H1 (cell line): ENCODE data around the gene GAK. TPM values are rescaled to one million over a fixed set of nuclear protein-coding genes. Genes with fewer than 3 reads are reported as not detected.

Experiments used
- CTCF ChIA-PET: fragments of 300-600 bp; sonication (Branson Sonifier 250); formaldehyde crosslinking; loops from one replicate; lab custom pipeline; 2021; ENCODE audit not compliant: partially characterized antibody; lab: Charles Lee
- POLR2A ChIA-PET: fragments of 300-600 bp; sonication (Branson Sonifier 250); formaldehyde crosslinking; loops from one replicate; lab custom pipeline; 2021; ENCODE audit warnings: inconsistent platforms; ENCODE audit not compliant: partially characterized antibody; lab: Charles Lee
- DNase-seq, 2 experiments: peaks; one replicate each; pipeline versions ENCODE4 v3.0.0 to v3.0.0-alpha.2; 2010 to 2022; ENCODE audit warnings: low spot score in 2 of 2, low read depth in 1 of 2, mixed read lengths in 1 of 2
- FAIRE-seq: peaks from 2 replicates; lab custom pipeline; 2011; peaks lifted over from hg19 to GRCh38; lab: Jason Lieb, UNC
- H2AFZ ChIP-seq: 2 replicates; pipeline ENCODE4 v1.8.1; 2012; ENCODE audit warnings: low read length, inconsistent platforms
- H2AK5ac ChIP-seq: 2 replicates; pipeline ENCODE4 v1.6.1; 2013; ENCODE audit warnings: low read depth, low read length
- H2BK120ac ChIP-seq: replicated peaks from 2 replicates; pipeline ENCODE3; 2013; ENCODE audit warnings: low read depth, low read length, inconsistent platforms
- H2BK12ac ChIP-seq: 2 replicates; pipeline ENCODE4 v1.6.1; 2013; ENCODE audit warnings: low read depth, low read length
- H2BK15ac ChIP-seq: 2 replicates; pipeline ENCODE4 v1.6.1; 2013; ENCODE audit warnings: low read length
- H2BK20ac ChIP-seq: 2 replicates; pipeline ENCODE4 v1.6.1; 2013; ENCODE audit warnings: low read length
- H2BK5ac ChIP-seq: 2 replicates; pipeline ENCODE4 v1.6.1; 2013; ENCODE audit warnings: low read depth, low read length
- H3K14ac ChIP-seq: 2 replicates; pipeline ENCODE4 v1.6.1; 2013; ENCODE audit warnings: inconsistent platforms; ENCODE audit not compliant: insufficient read length
- H3K18ac ChIP-seq: 2 replicates; pipeline ENCODE4 v1.6.1; 2013; ENCODE audit warnings: low read length; ENCODE audit errors: extremely low read depth
- H3K23ac ChIP-seq: 2 replicates; pipeline ENCODE4 v1.6.1; 2013; ENCODE audit warnings: inconsistent platforms; ENCODE audit not compliant: insufficient read length
- H3K23me2 ChIP-seq: 2 replicates; pipeline ENCODE4 v1.6.1; 2013; ENCODE audit warnings: low read depth, low read length
- H3K27ac ChIP-seq: 2 replicates; pipeline ENCODE4 v1.6.1; 2011; ENCODE audit warnings: low read depth, low read length, inconsistent platforms
- H3K27me3 ChIP-seq, 4 experiments: replicated peaks in 1 of 4; 1 replicate in 1 of 4; 2 replicates in 3 of 4; pipeline versions ENCODE4 v1.6.1 to v1.8.1; 2011 to 2013; ENCODE audit warnings: low read length in 3 of 4, mild to moderate bottlenecking in 3 of 4, inconsistent platforms in 2 of 4, mixed read lengths in 2 of 4, moderate library complexity in 1 of 4; ENCODE audit not compliant: control insufficient read depth in 3 of 4, insufficient read depth in 3 of 4; ENCODE audit errors: extremely low read depth in 1 of 4
- H3K36me3 ChIP-seq, 4 experiments: 2 replicates each; pipeline versions ENCODE4 v1.6.1 to v1.8.1; 2011 to 2013; ENCODE audit warnings: mild to moderate bottlenecking in 4 of 4, low read length in 3 of 4, moderate library complexity in 2 of 4, control low read depth in 1 of 4, inconsistent platforms in 1 of 4; ENCODE audit not compliant: insufficient read depth in 4 of 4, control insufficient read depth in 2 of 4
- H3K4ac ChIP-seq: replicated peaks from 2 replicates; pipeline ENCODE3; 2013; ENCODE audit warnings: low read length, low read depth, mixed read lengths, inconsistent platforms; ENCODE audit not compliant: insufficient read length
- H3K4me1 ChIP-seq, 4 experiments: replicated peaks in 1 of 4; 1 replicate in 1 of 4; 2 replicates in 3 of 4; pipeline versions ENCODE4 v1.6.1 to v1.8.1; 2011 to 2013; ENCODE audit warnings: low read length in 3 of 4, inconsistent platforms in 2 of 4, mixed read lengths in 1 of 4; ENCODE audit not compliant: insufficient read depth in 4 of 4, control insufficient read depth in 3 of 4
- H3K4me2 ChIP-seq, 2 experiments: 2 replicates each; pipeline versions ENCODE4 v1.6.1 to v1.8.1; 2011 to 2013; ENCODE audit warnings: low read depth in 2 of 2, low read length in 2 of 2, control low read depth in 1 of 2, inconsistent platforms in 1 of 2, mild to moderate bottlenecking in 1 of 2; ENCODE audit not compliant: insufficient read depth in 1 of 2
- H3K4me3 ChIP-seq, 4 experiments: fragments of 200-600, 300-600 bp in 1 of 4; sonication (generic), shearing (Covaris generic), sonication (Bioruptor Twin) in 1 of 4; 2 replicates each; pipeline versions ENCODE4 v1.5.1 to v1.8.1; 2011 to 2016; ENCODE audit warnings: low read length in 4 of 4, low read depth in 3 of 4, control low read depth in 2 of 4, inconsistent platforms in 2 of 4, mild to moderate bottlenecking in 2 of 4, mixed read lengths in 1 of 4, moderate library complexity in 1 of 4; ENCODE audit not compliant: insufficient read depth in 2 of 4; ENCODE audit errors: extremely low read depth in 1 of 4
- H3K56ac ChIP-seq: replicated peaks from 2 replicates; pipeline ENCODE3; 2013; ENCODE audit warnings: low read depth, mild to moderate bottlenecking, mixed read lengths, low read length, inconsistent platforms; ENCODE audit not compliant: insufficient read length
- H3K79me1 ChIP-seq: 2 replicates; pipeline ENCODE4 v1.6.1; 2013; ENCODE audit warnings: low read depth, low read length, control low read depth
- H3K79me2 ChIP-seq, 2 experiments: 2 replicates each; pipeline versions ENCODE4 v1.6.1 to v1.8.1; 2012 to 2013; ENCODE audit warnings: low read length in 2 of 2, mild to moderate bottlenecking in 2 of 2, inconsistent platforms in 1 of 2; ENCODE audit not compliant: insufficient read depth in 2 of 2, control insufficient read depth in 1 of 2
- H3K9ac ChIP-seq, 4 experiments: replicated peaks in 1 of 4; 1 replicate in 1 of 4; 2 replicates in 3 of 4; pipeline versions ENCODE4 v1.6.1 to v1.8.1; 2011 to 2013; ENCODE audit warnings: low read depth in 3 of 4, low read length in 3 of 4, control low read depth in 2 of 4, mild to moderate bottlenecking in 2 of 4, moderate library complexity in 2 of 4, inconsistent platforms in 1 of 4; ENCODE audit errors: extremely low read depth in 1 of 4
- H3K9me3 ChIP-seq, 2 experiments: 2 replicates each; pipeline versions ENCODE4 v1.6.1 to v1.8.1; 2012 to 2013; ENCODE audit warnings: mild to moderate bottlenecking in 2 of 2, moderate library complexity in 2 of 2, control low read depth in 1 of 2, inconsistent platforms in 1 of 2, low read depth in 1 of 2, low read length in 1 of 2, mixed read lengths in 1 of 2; ENCODE audit not compliant: insufficient read depth in 2 of 2
- H4K20me1 ChIP-seq, 2 experiments: replicated peaks in 1 of 2; 2 replicates each; pipeline versions ENCODE3 to v1.8.1; 2011 to 2013; ENCODE audit warnings: inconsistent platforms in 2 of 2, low read length in 2 of 2, mild to moderate bottlenecking in 1 of 2; ENCODE audit not compliant: insufficient read depth in 2 of 2, control insufficient read depth in 1 of 2
- H4K5ac ChIP-seq: 2 replicates; pipeline ENCODE4 v1.6.1; 2013; ENCODE audit warnings: low read length, low read depth, mixed read lengths, inconsistent platforms; ENCODE audit not compliant: insufficient read length
- H4K8ac ChIP-seq: 2 replicates; pipeline ENCODE4 v1.8.0; 2013; ENCODE audit warnings: mild to moderate bottlenecking, moderate library complexity, low read length, inconsistent platforms; ENCODE audit not compliant: insufficient read depth; ENCODE audit errors: extremely low read depth
- H4K91ac ChIP-seq: replicated peaks from 2 replicates; pipeline ENCODE3; 2013; ENCODE audit warnings: low read length, mixed read lengths, inconsistent platforms; ENCODE audit not compliant: insufficient read length
- CTBP2 ChIP-seq: IDR thresholded peaks from 2 replicates; pipeline ENCODE4 v1.7.0; 2011; ENCODE audit warnings: borderline replicate concordance, mild to moderate bottlenecking, moderate library complexity, mixed read lengths, low read length; ENCODE audit not compliant: insufficient read depth, insufficient read length
- KDM4A ChIP-seq: IDR thresholded peaks from one replicate; pipeline ENCODE4 v1.7.1; 2012; ENCODE audit warnings: low read depth, mild to moderate bottlenecking, moderate library complexity, low read length, inconsistent platforms; ENCODE audit not compliant: severe bottlenecking
- POLR2A ChIP-seq, 2 experiments: IDR thresholded peaks; 1 replicate in 1 of 2; 2 replicates in 1 of 2; pipeline ENCODE4 v1.6.1; 2011; ENCODE audit warnings: low read depth in 2 of 2, low read length in 2 of 2, mild to moderate bottlenecking in 2 of 2; ENCODE audit errors: control extremely low read depth in 1 of 2
- RBBP5 ChIP-seq: IDR thresholded peaks from 2 replicates; pipeline ENCODE4 v1.7.1; 2012; ENCODE audit warnings: low read depth, mild to moderate bottlenecking, inconsistent platforms, low read length, moderate library complexity, borderline replicate concordance
- RXRA ChIP-seq: IDR thresholded peaks from 2 replicates; pipeline ENCODE4 v1.6.1; 2011; ENCODE audit warnings: low read depth, mild to moderate bottlenecking, low read length, moderate library complexity; ENCODE audit not compliant: insufficient read depth
- SIN3A ChIP-seq, 2 experiments: IDR thresholded peaks in 1 of 2; conservative IDR thresholded peaks in 1 of 2; 2 replicates each; pipeline ENCODE4 v1.6.1; 2011 to 2012; ENCODE audit warnings: low read length in 2 of 2, improper control_type of control experiment in 1 of 2, low read depth in 1 of 2, mild to moderate bottlenecking in 1 of 2
- SIX5 ChIP-seq: IDR thresholded peaks from 2 replicates; pipeline ENCODE4 v1.6.1; 2011; ENCODE audit warnings: mild to moderate bottlenecking, low read depth, low read length
- SUZ12 ChIP-seq: fragments of 200-600 bp; sonication (generic); IDR thresholded peaks from 2 replicates; pipeline ENCODE4 v1.6.1; 2012; ENCODE audit warnings: mild to moderate bottlenecking, inconsistent platforms, low read length, moderate library complexity, mixed read lengths
- TAF1 ChIP-seq: IDR thresholded peaks from 2 replicates; pipeline ENCODE4 v1.6.1; 2011; ENCODE audit warnings: mild to moderate bottlenecking, low read depth, low read length
- TCF12 ChIP-seq: IDR thresholded peaks from 2 replicates; pipeline ENCODE4 v1.6.1; 2011; ENCODE audit warnings: low read depth, mild to moderate bottlenecking, low read length
- TEAD4 ChIP-seq: IDR thresholded peaks from 2 replicates; pipeline ENCODE4 v1.6.1; 2012; ENCODE audit warnings: low read depth, low read length, inconsistent platforms, mixed read lengths
- WGBS, 2 experiments: shearing (Covaris generic) in 1 of 2; methylation state at CpG; one replicate each; pipeline versions ENCODE4 v1.1.6 to v1.1.7; 2013 to 2015; ENCODE audit warnings: low lambda C conversion rate in 2 of 2, mixed read lengths in 2 of 2, inconsistent platforms in 1 of 2, low coverage in 1 of 2, missing lambda C conversion rate in 1 of 2; ENCODE audit not compliant: insufficient replicate concordance in 2 of 2, insufficient coverage in 1 of 2, insufficient read length in 1 of 2; ENCODE audit errors: extremely low coverage in 1 of 2, missing lambda C conversion rate in 1 of 2; 5-methylcytosine and 5-hydroxymethylcytosine counted together
- polyA plus RNA-seq, 7 experiments: library from polyadenylated mRNA; depleted of rRNA in 3 of 7; stranded (reverse) in 5 of 7; unstranded in 2 of 7; fragments of >200 nt in 5 of 7; fragments of 200-250 nt in 2 of 7; gene quantifications; 1 replicate in 5 of 7; 2 replicates in 1 of 7; 4 replicates in 1 of 7; pipeline versions ENCODE4 v1.2.1 to v1.2.3, GENCODE V29; 2011 to 2013; ENCODE audit warnings: missing spikeins in 2 of 7, mixed read lengths in 2 of 7
- total RNA-seq: library from RNA; stranded (reverse); fragmentation: NEBNext Ultra II Directional; extraction: Animal tissue kit (Norgen Biotek cat#: 25700); gene quantifications from 2 replicates; pipeline ENCODE4 v1.2.1, GENCODE V29; 2021
- TF ChIP-seq, protein P1 (sequence below): IDR thresholded peaks from 2 replicates; pipeline ENCODE4 v1.6.1; 2012; ENCODE audit warnings: inconsistent platforms

GAK gene
- total and polyA plus RNA-seq, 2 of the 8 experiments (the other 6 are each of a cell fraction or from before 2014, with no cell fraction given): 31.5 to 70.8 TPM

DNA sequence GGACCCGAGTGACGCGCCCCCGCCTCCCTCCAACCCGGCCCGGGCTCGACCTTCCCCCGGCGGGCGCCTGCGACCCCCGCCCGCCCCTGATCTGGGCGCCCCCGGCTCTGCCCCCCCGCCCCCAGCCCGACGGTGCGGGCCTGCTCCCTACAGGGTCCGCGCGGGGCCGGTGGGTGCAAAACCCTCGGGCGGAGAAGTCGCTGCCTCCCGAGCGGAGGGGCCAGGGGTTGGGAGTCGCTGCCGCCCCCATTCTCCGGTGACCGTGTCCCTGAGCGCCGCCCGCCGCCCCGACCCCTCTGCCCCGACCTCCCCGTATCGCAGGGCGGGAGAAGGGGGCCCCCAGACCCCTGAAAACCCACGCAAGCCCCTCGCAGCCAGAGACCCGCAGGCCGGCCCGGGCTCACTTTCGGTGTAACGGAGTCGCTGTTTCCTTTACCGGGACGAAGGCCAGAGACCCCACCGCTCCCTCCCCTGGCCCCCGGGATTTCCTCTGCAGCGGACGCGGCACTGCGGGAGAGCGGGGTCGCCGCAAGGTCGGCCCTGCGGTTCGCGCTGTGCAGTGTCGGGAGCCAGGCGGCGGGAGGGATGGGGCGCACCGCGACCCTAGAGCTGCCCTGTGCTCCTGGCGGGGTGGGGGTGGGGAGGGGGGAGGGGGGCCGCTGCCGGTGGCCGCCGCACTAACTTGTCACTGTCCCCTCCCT, 105.5 kb downstream of the GAK start:
- Histone ChIP-seq H2BK5ac (no peak overlapping the region), H2BK120ac (no peak overlapping the region), H3K79me1 (no peaks in the 10 kb centered on the region), H3K56ac (no peak overlapping the region), H3K14ac (no peak overlapping the region), H3K4ac (no peak overlapping the region), H2BK20ac (no peak overlapping the region), H3K18ac (no peak overlapping the region), H3K79me2 (no peaks in the 10 kb centered on the region), H3K23me2 (peaks cover 5% of the 10 kb centered on the region; the same call in 1 of the 2 replicates), H3K4me3 (peak overlapping the region; percentile 17 to 60 (median 25); a peak in 5 of 8 replicates), H2AK5ac (no peak overlapping the region), H3K27me3 (peaks cover 39 to 64% (median 58%) of the 10 kb centered on the region in 4 experiments), H2BK12ac (no peak overlapping the region), H2AFZ (no peak overlapping the region), H3K9ac (no peak overlapping the region), H3K27ac (no peak overlapping the region), H4K20me1 (peaks cover 1 to 14% of the 10 kb centered on the region in 2 experiments), H4K8ac (no peak overlapping the region; the same call in 1 of the 2 replicates), H3K4me2 (peak overlapping the region; percentile 53 to 91), H3K4me1 (peaks cover 0 to 4% (median 2%) of the 10 kb centered on the region in 4 experiments; a peak in 3 of 7 replicates), H3K36me3 (no peaks in the 10 kb centered on the region), H4K5ac (no peak overlapping the region), H3K23ac (no peak overlapping the region), H3K9me3 (no peaks in the 10 kb centered on the region), H4K91ac (no peak overlapping the region), H2BK15ac (no peak overlapping the region)
- FAIRE-seq (no peak), DNase-seq (peak in 1 of 2 experiments; percentile 74)
- ChIA-PET CTCF (interaction anchor here (0.8 kb wide), 1 partner anchor 34 kb away, joined by 3 read pairs; no protein-coding TSS in a partner anchor), POLR2A (no interaction called here)
- 1% methylated on average over 12 of the region's 75 CpGs; no CpG with 5 or more reads in 1 of the 2 experiments for WGBS, 2 experiments
- TF ChIP-seq TCF12: no peak
- TF ChIP-seq RBBP5: no peak
- TF ChIP-seq CTBP2: peak; percentile 22
- no peak for TF ChIP-seq POLR2A (IDR thresholded peaks at IDR 0.05; ENCODE audit: control extremely low read depth in 1 of 2, low read depth in 2 of 2, low read length in 2 of 2)
- TF ChIP-seq RXRA: peak; percentile 86; the same call in 1 of the 2 replicates
- TF ChIP-seq, protein P1, sequence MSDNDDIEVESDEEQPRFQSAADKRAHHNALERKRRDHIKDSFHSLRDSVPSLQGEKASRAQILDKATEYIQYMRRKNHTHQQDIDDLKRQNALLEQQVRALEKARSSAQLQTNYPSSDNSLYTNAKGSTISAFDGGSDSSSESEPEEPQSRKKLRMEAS: no peak
- TF ChIP-seq SUZ12: no peak; the same call in 1 of the 2 replicates
- TF ChIP-seq SIX5: no peak
- no peak for TF ChIP-seq KDM4A
- no peak for TF ChIP-seq TAF1
- no peak for TF ChIP-seq TEAD4
- 0 out of 4 replicates have a peak, but pooled peaks of 1 of the 2 experiments have one; percentile 27 for TF ChIP-seq SIN3A (conservative IDR thresholded peaks at IDR 0.05 in 1 of 2, IDR thresholded peaks at IDR 0.05 in 1 of 2; ENCODE audit: low read depth in 1 of 2, low read length in 2 of 2)
